Measurements from ENCODE around the gene SVIP. TPM values are rescaled to one million over a fixed set of nuclear protein-coding genes. Genes with fewer than 3 reads are reported as not detected.

Gene SVIP
- polyA plus RNA-seq, 1 of the 3 experiments (the other 2 are of a cell fraction) = 6.0 TPM

DNA sequence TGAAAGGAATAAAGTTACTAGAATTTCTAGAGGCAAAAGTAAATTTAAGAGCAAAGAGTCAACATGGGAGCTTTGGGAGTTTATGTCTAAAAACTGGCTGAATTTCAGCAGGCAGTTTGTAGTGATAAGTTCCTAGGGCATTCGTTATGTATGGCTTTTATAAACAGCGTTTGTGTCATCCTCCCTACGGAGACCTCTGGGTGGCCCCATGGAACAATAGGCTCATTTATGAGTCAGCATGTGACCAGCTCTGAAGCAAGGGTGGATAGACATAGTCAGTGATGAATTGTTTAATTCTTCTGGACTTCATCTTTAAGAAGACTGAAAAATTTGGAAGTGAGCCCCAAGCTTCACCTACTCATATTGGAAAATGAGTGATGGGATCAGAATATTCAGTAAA, 37.1 kb downstream of the SVIP start:
- Histone ChIP-seq H3K9ac (0 out of 2 replicates have a peak overlapping the region, but pooled peaks have one; percentile 12), H3K4me2 (peak overlapping the region; percentile 43), H3K9me2 (no peaks in the 10 kb centered on the region), H3K36me3 (replicated peaks in 1 of 2; ENCODE audit: control insufficient read depth in 1 of 2, insufficient read depth in 2 of 2, low read length in 1 of 2) (no peaks in the 10 kb centered on the region), H3K9me3 (no peaks in the 10 kb centered on the region), H3K27me3 (ENCODE audit: insufficient read depth) (no peaks in the 10 kb centered on the region), H3F3A (replicated peaks; ENCODE audit: insufficient read depth) (peaks cover 6% of the 10 kb centered on the region), H3K4me1 (ENCODE audit: control insufficient read depth in 1 of 2, insufficient read depth in 2 of 2, low read depth in 1 of 2, low read length in 1 of 2) (peaks cover 0 to 21% of the 10 kb centered on the region in 2 experiments; a peak in 3 of 4 replicates), H4K20me1 (ENCODE audit: insufficient read depth) (no peaks in the 10 kb centered on the region), H3K4me3 (ENCODE audit: low read depth in 2 of 2, low read length in 1 of 2) (no peak overlapping the region), H2AFZ (ENCODE audit: low read depth) (peak overlapping the region; percentile 52), H3K27ac (ENCODE audit: low read depth in 2 of 2, low read length in 1 of 2) (peak overlapping the region in 1 of 2 experiments; percentile 74; a peak in 2 of 4 replicates), H3K79me2 (ENCODE audit: insufficient read depth) (no peaks in the 10 kb centered on the region)
- 14% methylated on average over 3 of the region's 3 CpGs for WGBS (ENCODE audit: low lambda C conversion rate)
- no peak for DNase-seq
- CTCF ChIA-PET = interaction anchor here (1.0 to 1.5 kb wide), 4 partner anchors 30 to 253 kb away, joined by 3 to 5 read pairs (median 4); no protein-coding TSS in a partner anchor
- POLR2A ChIA-PET = no interaction called here
- TF ChIP-seq, protein P1, sequence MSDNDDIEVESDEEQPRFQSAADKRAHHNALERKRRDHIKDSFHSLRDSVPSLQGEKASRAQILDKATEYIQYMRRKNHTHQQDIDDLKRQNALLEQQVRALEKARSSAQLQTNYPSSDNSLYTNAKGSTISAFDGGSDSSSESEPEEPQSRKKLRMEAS (IDR thresholded peaks at IDR 0.05; ENCODE audit: low read depth) = no peak
- TF ChIP-seq, protein P2, sequence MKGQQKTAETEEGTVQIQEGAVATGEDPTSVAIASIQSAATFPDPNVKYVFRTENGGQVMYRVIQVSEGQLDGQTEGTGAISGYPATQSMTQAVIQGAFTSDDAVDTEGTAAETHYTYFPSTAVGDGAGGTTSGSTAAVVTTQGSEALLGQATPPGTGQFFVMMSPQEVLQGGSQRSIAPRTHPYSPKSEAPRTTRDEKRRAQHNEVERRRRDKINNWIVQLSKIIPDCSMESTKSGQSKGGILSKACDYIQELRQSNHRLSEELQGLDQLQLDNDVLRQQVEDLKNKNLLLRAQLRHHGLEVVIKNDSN (IDR thresholded peaks at IDR 0.05; ENCODE audit: borderline replicate concordance, low read depth) = peak; percentile 6; the same call in 1 of the 2 replicates
- TF ChIP-seq TCF12 (IDR thresholded peaks at IDR 0.05) (peak; percentile 52), RFX5 (IDR thresholded peaks at IDR 0.05; ENCODE audit: low read length) (no peak), ELF1 (IDR thresholded peaks at IDR 0.05) (no peak), TEAD4 (IDR thresholded peaks at IDR 0.05; ENCODE audit: borderline replicate concordance, insufficient read depth) (no peak), GABPA (IDR thresholded peaks at IDR 0.05; ENCODE audit: low read depth) (no peak), EZH2phosphoT487 (IDR thresholded peaks at IDR 0.05; ENCODE audit: borderline replicate concordance, low read depth) (no peak), FOXM1 (IDR thresholded peaks at IDR 0.05; ENCODE audit: low read depth) (no peak), YY1 (IDR thresholded peaks at IDR 0.05; ENCODE audit: low read depth) (no peak), MEF2A (IDR thresholded peaks at IDR 0.05; ENCODE audit: borderline replicate concordance, low read depth) (no peak), POLR2AphosphoS5 (IDR thresholded peaks at IDR 0.05; ENCODE audit: low read depth, low read length) (no peak), EP300 (IDR thresholded peaks at IDR 0.05; ENCODE audit: borderline replicate concordance in 1 of 2, low read depth in 1 of 2, low read length in 1 of 2) (peak in 1 of 2 experiments; percentile 37; a peak in 1 of 4 replicates), RCOR1 (IDR thresholded peaks at IDR 0.05; ENCODE audit: low read length) (no peak), CHD2 (IDR thresholded peaks at IDR 0.05; ENCODE audit: low read length, partially characterized antibody) (no peak), NFIC (IDR thresholded peaks at IDR 0.05; ENCODE audit: borderline replicate concordance) (peak; percentile 13; the same call in 1 of the 2 replicates), FOXJ3 (CRISPR knock-in tag; IDR thresholded peaks at IDR 0.05) (no peak), RXRA (IDR thresholded peaks at IDR 0.05; ENCODE audit: borderline replicate concordance, low read depth) (peak; percentile 75; the same call in 1 of the 2 replicates), TAF1 (IDR thresholded peaks at IDR 0.05; ENCODE audit: borderline replicate concordance, low read depth, low read length) (no peak), SMC3 (IDR thresholded peaks at IDR 0.05; ENCODE audit: low read depth, low read length) (no peak), RAD21 (IDR thresholded peaks at IDR 0.05; ENCODE audit: low read length) (no peak)
- TF ChIP-seq, protein P3, sequence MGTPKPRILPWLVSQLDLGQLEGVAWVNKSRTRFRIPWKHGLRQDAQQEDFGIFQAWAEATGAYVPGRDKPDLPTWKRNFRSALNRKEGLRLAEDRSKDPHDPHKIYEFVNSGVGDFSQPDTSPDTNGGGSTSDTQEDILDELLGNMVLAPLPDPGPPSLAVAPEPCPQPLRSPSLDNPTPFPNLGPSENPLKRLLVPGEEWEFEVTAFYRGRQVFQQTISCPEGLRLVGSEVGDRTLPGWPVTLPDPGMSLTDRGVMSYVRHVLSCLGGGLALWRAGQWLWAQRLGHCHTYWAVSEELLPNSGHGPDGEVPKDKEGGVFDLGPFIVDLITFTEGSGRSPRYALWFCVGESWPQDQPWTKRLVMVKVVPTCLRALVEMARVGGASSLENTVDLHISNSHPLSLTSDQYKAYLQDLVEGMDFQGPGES (IDR thresholded peaks at IDR 0.05; ENCODE audit: low read depth, low read length) = no peak
- TF ChIP-seq, protein P4, sequence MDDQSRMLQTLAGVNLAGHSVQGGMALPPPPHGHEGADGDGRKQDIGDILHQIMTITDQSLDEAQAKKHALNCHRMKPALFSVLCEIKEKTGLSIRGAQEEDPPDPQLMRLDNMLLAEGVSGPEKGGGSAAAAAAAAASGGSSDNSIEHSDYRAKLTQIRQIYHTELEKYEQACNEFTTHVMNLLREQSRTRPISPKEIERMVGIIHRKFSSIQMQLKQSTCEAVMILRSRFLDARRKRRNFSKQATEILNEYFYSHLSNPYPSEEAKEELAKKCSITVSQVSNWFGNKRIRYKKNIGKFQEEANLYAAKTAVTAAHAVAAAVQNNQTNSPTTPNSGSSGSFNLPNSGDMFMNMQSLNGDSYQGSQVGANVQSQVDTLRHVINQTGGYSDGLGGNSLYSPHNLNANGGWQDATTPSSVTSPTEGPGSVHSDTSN (IDR thresholded peaks at IDR 0.05) = peak; percentile 60
- TF ChIP-seq, protein P5, sequence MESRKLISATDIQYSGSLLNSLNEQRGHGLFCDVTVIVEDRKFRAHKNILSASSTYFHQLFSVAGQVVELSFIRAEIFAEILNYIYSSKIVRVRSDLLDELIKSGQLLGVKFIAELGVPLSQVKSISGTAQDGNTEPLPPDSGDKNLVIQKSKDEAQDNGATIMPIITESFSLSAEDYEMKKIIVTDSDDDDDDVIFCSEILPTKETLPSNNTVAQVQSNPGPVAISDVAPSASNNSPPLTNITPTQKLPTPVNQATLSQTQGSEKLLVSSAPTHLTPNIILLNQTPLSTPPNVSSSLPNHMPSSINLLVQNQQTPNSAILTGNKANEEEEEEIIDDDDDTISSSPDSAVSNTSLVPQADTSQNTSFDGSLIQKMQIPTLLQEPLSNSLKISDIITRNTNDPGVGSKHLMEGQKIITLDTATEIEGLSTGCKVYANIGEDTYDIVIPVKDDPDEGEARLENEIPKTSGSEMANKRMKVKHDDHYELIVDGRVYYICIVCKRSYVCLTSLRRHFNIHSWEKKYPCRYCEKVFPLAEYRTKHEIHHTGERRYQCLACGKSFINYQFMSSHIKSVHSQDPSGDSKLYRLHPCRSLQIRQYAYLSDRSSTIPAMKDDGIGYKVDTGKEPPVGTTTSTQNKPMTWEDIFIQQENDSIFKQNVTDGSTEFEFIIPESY (IDR thresholded peaks at IDR 0.05; ENCODE audit: borderline replicate concordance, low read depth) = no peak
- TF ChIP-seq, protein P6, sequence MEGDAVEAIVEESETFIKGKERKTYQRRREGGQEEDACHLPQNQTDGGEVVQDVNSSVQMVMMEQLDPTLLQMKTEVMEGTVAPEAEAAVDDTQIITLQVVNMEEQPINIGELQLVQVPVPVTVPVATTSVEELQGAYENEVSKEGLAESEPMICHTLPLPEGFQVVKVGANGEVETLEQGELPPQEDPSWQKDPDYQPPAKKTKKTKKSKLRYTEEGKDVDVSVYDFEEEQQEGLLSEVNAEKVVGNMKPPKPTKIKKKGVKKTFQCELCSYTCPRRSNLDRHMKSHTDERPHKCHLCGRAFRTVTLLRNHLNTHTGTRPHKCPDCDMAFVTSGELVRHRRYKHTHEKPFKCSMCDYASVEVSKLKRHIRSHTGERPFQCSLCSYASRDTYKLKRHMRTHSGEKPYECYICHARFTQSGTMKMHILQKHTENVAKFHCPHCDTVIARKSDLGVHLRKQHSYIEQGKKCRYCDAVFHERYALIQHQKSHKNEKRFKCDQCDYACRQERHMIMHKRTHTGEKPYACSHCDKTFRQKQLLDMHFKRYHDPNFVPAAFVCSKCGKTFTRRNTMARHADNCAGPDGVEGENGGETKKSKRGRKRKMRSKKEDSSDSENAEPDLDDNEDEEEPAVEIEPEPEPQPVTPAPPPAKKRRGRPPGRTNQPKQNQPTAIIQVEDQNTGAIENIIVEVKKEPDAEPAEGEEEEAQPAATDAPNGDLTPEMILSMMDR (IDR thresholded peaks at IDR 0.05) = no peak

Data from SK-N-SH (cell line).